Mucosa of descending colon (tissue), 3 donors: ENCODE results near the gene PPFIA3. TPM values are rescaled to one million over a fixed set of nuclear protein-coding genes. Genes with fewer than 3 reads are reported as not detected.
"Not testable (repeated sequence)": the region's sequence is repeated elsewhere in the genome, so short reads cannot be mapped to it uniquely, and the experiment has no call there.

Experiments used
- ATAC-seq: fragments of 200-7000 bp; cut with Tn5 transposase; one replicate; pipeline ENCODE4 v1.9.1; 2020; ENCODE audit warnings: mild to moderate bottlenecking, moderate library complexity
- DNase-seq, 3 donors: peaks; one replicate each; pipeline ENCODE4 v3.0.0-alpha.2; 2020
- H3K36me3 ChIP-seq: fragments of 200-600 bp; one replicate; pipeline ENCODE4 v1.8.0; 2021; ENCODE audit warnings: low read depth, mild to moderate bottlenecking
- H3K4me1 ChIP-seq: fragments of 200-600 bp; one replicate; pipeline ENCODE4 v1.8.0; 2021; ENCODE audit warnings: low read depth, mild to moderate bottlenecking
- H3K4me3 ChIP-seq: fragments of 200-600 bp; one replicate; pipeline ENCODE4 v1.8.0; 2021; ENCODE audit warnings: mild to moderate bottlenecking
- H3K9me3 ChIP-seq: fragments of 200-600 bp; one replicate; pipeline ENCODE4 v1.8.0; 2021; ENCODE audit warnings: mild to moderate bottlenecking
- CTCF ChIP-seq: fragments of 200-600 bp; IDR thresholded peaks from one replicate; pipeline ENCODE4 v1.8.0; 2022; ENCODE audit warnings: antibody characterized with exemption, mild to moderate bottlenecking
- intact Hi-C, 2 donors: fragments of 100-400 bp; cut with DNase I in 1 of 2; cut with micrococcal nuclease in 1 of 2; formaldehyde crosslinking; loops; one replicate each; pipeline versions ENCODE4 v1.11.0 to v1.11.1; 2022; cut with DNase I, micrococcal nuclease
- total RNA-seq, 3 donors: library from RNA; stranded (reverse); fragmentation: NEBNext Ultra II Directional in 2 of 3; extraction: Animal tissue kit (Norgen Biotek cat#: 25700) in 2 of 3; gene quantifications; one replicate each; pipeline versions ENCODE4 v1.2.1 to v1.2.4, GENCODE V29; 2021 to 2023
- donor health status: DM: no; HTN: no; CAD: no; lungs with moderate emphysema.
- donor health status: DM: no; HTN: no; CAD: no.
- donor health status: DM: no; HTN: yes; CAD: no.

Gene PPFIA3
- total RNA-seq, 3 donors from 2014 or later, result 15.1 to 21.4 (median 19.6) TPM

GRCh38 chr19:49117677-49118564 is 1.4 kb upstream of the PPFIA3 start:
- intact Hi-C loops, result no loop called here
- peak; percentile 35 to 70 (median 52) for DNase-seq

GRCh38 chr19:49118565-49119410 is 556 bp upstream of the PPFIA3 start, which contains the start of gene C19orf73:
TSS of gene C19orf73 (minus strand) at chr19:49119143. CDS start at chr19:49119022, 121 bp downstream.
- peaks cover 32% of the 10 kb centered on the region for H3K4me1 ChIP-seq
- no peaks in the 10 kb centered on the region for H3K36me3 ChIP-seq
- DNase-seq, result peak; percentile 94 to 97 (median 96)
- ATAC-seq, result peak; percentile 91
- peak within 1 kb of the TSS; percentile 38 for H3K4me3 ChIP-seq
- no peak for TF ChIP-seq CTCF
- intact Hi-C loops, result no loop called here
- H3K9me3 ChIP-seq, result no peaks in the 10 kb centered on the region

More at GRCh38 chr19:49117677-49118564, 1.4 kb upstream of the PPFIA3 start:
- H3K36me3 ChIP-seq, result no peaks in the 10 kb centered on the region
- H3K9me3 ChIP-seq, result no peaks in the 10 kb centered on the region
- H3K4me3 ChIP-seq, result peak overlapping the region; percentile 38
- TF ChIP-seq CTCF, result no peak
- ATAC-seq, result no peak
- H3K4me1 ChIP-seq, result peaks cover 35% of the 10 kb centered on the region

- Histone ChIP-seq H3K9me3 (no peaks in the 10 kb centered on the region), H3K4me1 (peaks cover 43% of the 10 kb centered on the region), H3K4me3 (no peak overlapping the region), H3K36me3 (no peaks in the 10 kb centered on the region)
- intact Hi-C loops, result no loop called here
- no peak for TF ChIP-seq CTCF
- DNase-seq (no peak), ATAC-seq (no peak)
Observed at GRCh38 chr19:49120325-49120683, 960 bp downstream of the PPFIA3 start.

GRCh38 chr19:49120868-49121267 is 1.5 kb downstream of the PPFIA3 start:
- H3K4me3 ChIP-seq, result no peak overlapping the region
- TF ChIP-seq CTCF, result no peak
- H3K4me1 ChIP-seq, result peaks cover 46% of the 10 kb centered on the region
- no peaks in the 10 kb centered on the region for H3K36me3 ChIP-seq
- DNase-seq (no peak), ATAC-seq (no peak)
- no peaks in the 10 kb centered on the region for H3K9me3 ChIP-seq
- intact Hi-C loops, result no loop called here

- ATAC-seq, DNase-seq, H3K36me3 ChIP-seq, H3K9me3 ChIP-seq, intact Hi-C loops, H3K4me3 ChIP-seq: not testable (repeated sequence)
- H3K4me1 ChIP-seq, result peaks cover 41% of the 10 kb centered on the region
Observed at GRCh38 chr19:49121841-49122240, 2.5 kb downstream of the PPFIA3 start.

GRCh38 chr19:49123285-49123684 is 3.9 kb downstream of the PPFIA3 start:
- intact Hi-C loops, result not testable (repeated sequence)

More at GRCh38 chr19:49123285-49123684, 3.9 kb downstream of the PPFIA3 start:
- H3K36me3 ChIP-seq, H3K9me3 ChIP-seq, DNase-seq, H3K4me3 ChIP-seq, ATAC-seq: not testable (repeated sequence)
- peaks cover 40% of the 10 kb centered on the region for H3K4me1 ChIP-seq
